ENCODE measurements around the gene AP2A2. TPM values are rescaled to one million over a fixed set of nuclear protein-coding genes. Genes with fewer than 3 reads are reported as not detected.

AP2A2 gene
- total RNA-seq, 1 experiment from 2014 or later = 55.5 TPM

DNA sequence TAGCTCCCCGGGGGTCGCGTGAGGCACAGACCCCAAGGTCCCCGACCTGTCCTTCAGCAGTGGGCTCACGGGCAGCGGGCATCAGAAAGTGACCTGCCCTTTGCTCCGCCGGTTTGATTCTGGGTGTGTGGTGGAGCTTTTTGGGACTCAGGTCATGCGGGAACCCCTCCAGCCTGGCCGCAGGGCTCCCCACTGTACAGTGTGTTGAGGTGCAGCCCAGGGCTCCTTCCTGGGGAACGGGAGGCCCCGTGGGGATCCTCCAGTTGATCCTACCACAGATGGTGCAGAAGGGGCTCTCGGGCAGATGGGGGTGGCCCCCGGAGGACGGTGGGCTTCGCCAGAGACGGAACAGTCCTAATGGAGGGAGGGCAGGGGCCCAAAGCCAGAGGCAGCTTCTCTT is 86.6 kb downstream of the AP2A2 start:
- ChIA-PET RAD21 (ENCODE audit: low non-redundant PET in 1 of 2, low total read pairs in 2 of 2, uncharacterized antibody in 2 of 2, unreplicated experiment in 2 of 2) (no interaction called here), CTCF (no interaction called here), POLR2A (no interaction called here)
- Histone ChIP-seq H2AFZ (ENCODE audit: low read depth, low read length, poor library complexity, severe bottlenecking) (no peak overlapping the region), H3K27ac (ENCODE audit: low read depth, low read length) (no peak overlapping the region), H3K9me2 (ENCODE audit: insufficient read depth) (no peaks in the 10 kb centered on the region), H3K9ac (ENCODE audit: low read length) (no peak overlapping the region), H3K4me2 (ENCODE audit: low read length) (no peak overlapping the region), H3K9me3 (ENCODE audit: control insufficient read depth in 1 of 2, insufficient read depth in 1 of 2, low read depth in 1 of 2, low read length in 2 of 2) (no peaks in the 10 kb centered on the region), H3K4me1 (ENCODE audit: control insufficient read depth in 1 of 2, insufficient read depth in 2 of 2, low read length in 2 of 2) (no peaks in the 10 kb centered on the region), H4K20me1 (ENCODE audit: insufficient read depth) (no peaks in the 10 kb centered on the region), H3K27me3 (ENCODE audit: insufficient read depth, low read length) (no peaks in the 10 kb centered on the region), H3K36me3 (ENCODE audit: control insufficient read depth in 1 of 2, insufficient read depth in 2 of 2, low read length in 2 of 2) (peaks cover 6 to 8% of the 10 kb centered on the region in 2 experiments; a peak in 3 of 4 replicates), H3K79me2 (ENCODE audit: insufficient read depth, low read length) (no peaks in the 10 kb centered on the region), H3K4me3 (replicated peaks in 1 of 2; ENCODE audit: low read depth in 1 of 2, low read length in 2 of 2) (no peak overlapping the region)
- DNase-seq (ENCODE audit: low read depth, low spot score) (no peak), ATAC-seq (no peak)
- TF ChIP-seq POLR2AphosphoS5 (IDR thresholded peaks at IDR 0.05; ENCODE audit: low read depth, low read length) = no peak
- no peak for TF ChIP-seq ATF3 (IDR thresholded peaks at IDR 0.05)
- intact Hi-C loops (cut with micrococcal nuclease) = no loop called here
- no TSS peak for BruUV-seq (replicated peaks)

GRCh38 chr11:1012740-1013630 is 87.3 kb downstream of the AP2A2 start:
- H3K9me2 ChIP-seq (ENCODE audit: insufficient read depth) = no peaks in the 10 kb centered on the region
- no peaks in the 10 kb centered on the region for H3K4me1 ChIP-seq (ENCODE audit: control insufficient read depth in 1 of 2, insufficient read depth in 2 of 2, low read length in 2 of 2)
- H4K20me1 ChIP-seq (ENCODE audit: insufficient read depth) = no peaks in the 10 kb centered on the region
- ATAC-seq = no peak
- no peak overlapping the region for H3K4me3 ChIP-seq (replicated peaks in 1 of 2; ENCODE audit: low read depth in 1 of 2, low read length in 2 of 2)
- intact Hi-C loops (cut with micrococcal nuclease) = no loop called here
- no peaks in the 10 kb centered on the region for H3K27me3 ChIP-seq (ENCODE audit: insufficient read depth, low read length)
- POLR2A ChIA-PET = no interaction called here
- H3K9me3 ChIP-seq (ENCODE audit: control insufficient read depth in 1 of 2, insufficient read depth in 1 of 2, low read depth in 1 of 2, low read length in 2 of 2) = no peaks in the 10 kb centered on the region
- no peak overlapping the region for H3K9ac ChIP-seq (ENCODE audit: low read length)
- CTCF ChIA-PET = no interaction called here
- H3K36me3 ChIP-seq (ENCODE audit: control insufficient read depth in 1 of 2, insufficient read depth in 2 of 2, low read length in 2 of 2) = peaks cover 5 to 6% of the 10 kb centered on the region in 2 experiments; a peak in 3 of 4 replicates
- RAD21 ChIA-PET (ENCODE audit: low non-redundant PET in 1 of 2, low total read pairs in 2 of 2, uncharacterized antibody in 2 of 2, unreplicated experiment in 2 of 2) = no interaction called here
- H3K4me2 ChIP-seq (ENCODE audit: low read length) = no peak overlapping the region
- no TSS peak for BruUV-seq (replicated peaks)
- no peak overlapping the region for H3K27ac ChIP-seq (ENCODE audit: low read depth, low read length)
- no peak overlapping the region for H2AFZ ChIP-seq (ENCODE audit: low read depth, low read length, poor library complexity, severe bottlenecking)
- TF ChIP-seq POLR2A (IDR thresholded peaks at IDR 0.05; ENCODE audit: borderline replicate concordance, extremely low read depth, insufficient read depth, insufficient read length) (no peak), CEBPB (IDR thresholded peaks at IDR 0.05; ENCODE audit: low read depth) (no peak), SRF (IDR thresholded peaks at IDR 0.05; ENCODE audit: low read depth) (no peak), REST (IDR thresholded peaks at IDR 0.05; ENCODE audit: low read depth) (no peak), EGR1 (IDR thresholded peaks at IDR 0.05; ENCODE audit: low read depth) (no peak), CBX3 (IDR thresholded peaks at IDR 0.05; ENCODE audit: low read depth) (no peak), RAD21 (IDR thresholded peaks at IDR 0.05; ENCODE audit: low read depth) (no peak)
- no peaks in the 10 kb centered on the region for H3K79me2 ChIP-seq (ENCODE audit: insufficient read depth, low read length)
- DNase-seq (ENCODE audit: low read depth, low spot score) = no peak
